Ovary (tissue), 9 donors: Measurements from ENCODE around the gene MBP. TPM values are rescaled to one million over a fixed set of nuclear protein-coding genes. Genes with fewer than 3 reads are reported as not detected.

ENCODE experiments used
- DNase-seq, 5 donors: peaks; one replicate each; pipeline ENCODE4 v3.0.0-alpha.2; 2019 to 2020
- H3K27ac ChIP-seq, 2 donors: fragments of 200-600 bp; one replicate each; pipeline versions ENCODE4 v1.5.1 to v1.8.0; 2019 to 2022
- H3K27me3 ChIP-seq: fragments of 200-600 bp; one replicate; pipeline ENCODE4 v1.8.0; 2022
- H3K36me3 ChIP-seq: fragments of 200-600 bp; sonication (generic); one replicate; pipeline ENCODE4 v1.5.1; 2019
- H3K4me1 ChIP-seq: one replicate; pipeline ENCODE4 v1.8.1; 2013; ENCODE audit warnings: mild to moderate bottlenecking, moderate library complexity; ENCODE audit not compliant: insufficient read depth
- H3K4me3 ChIP-seq: fragments of 200-600 bp; sonication (generic); one replicate; pipeline ENCODE4 v1.5.1; 2017
- H3K9me3 ChIP-seq, 2 donors: fragments of 200-600 bp in 1 of 2; sonication (generic) in 1 of 2; one replicate each; pipeline versions ENCODE4 v1.5.1 to v1.8.1; 2013 to 2019; ENCODE audit warnings: mild to moderate bottlenecking in 1 of 2, moderate library complexity in 1 of 2
- EP300 ChIP-seq: sonication (generic); formaldehyde crosslinking; IDR thresholded peaks from one replicate; pipeline ENCODE4 v1.6.1; 2017; ENCODE audit warnings: antibody characterized with exemption
- POLR2A ChIP-seq: fragments of 450-650 bp; IDR thresholded peaks from one replicate; pipeline ENCODE4 v1.6.1; 2017; ENCODE audit warnings: antibody characterized with exemption, mild to moderate bottlenecking, moderate library complexity
- WGBS, 3 donors: extraction: QIAGEN DNeasy Blood & Tissue Kit in 1 of 3; methylation state at CpG; one replicate each; pipeline versions ENCODE4 v1.1.5 to v1.1.7; 2013 to 2017; 5-methylcytosine and 5-hydroxymethylcytosine counted together
- intact Hi-C, 4 donors: fragments of 100-400 bp; cut with DNase I; formaldehyde crosslinking; loops; one replicate each; pipeline versions ENCODE4 v1.11.0 to v1.15.1; 2022 to 2023
- polyA plus RNA-seq, 2 donors: library from polyadenylated mRNA; stranded (reverse); fragments of 200-250 nt in 1 of 2; fragments of 350-450 nt in 1 of 2; fragmentation: Illumina TruSeq in 1 of 2; extraction: RNeasy Lipid Tissue Mini Kit (QIAGEN cat#74804) in 1 of 2; gene quantifications; one replicate each; pipeline ENCODE4 v1.2.3, GENCODE V29; 2013 to 2014
- total RNA-seq, 7 donors: library from RNA; depleted of rRNA in 2 of 7; stranded (reverse); fragments of >200 nt in 2 of 7; fragmentation: NEBNext Ultra II Directional in 3 of 7; extraction: Animal tissue kit (Norgen Biotek cat#: 25700) in 3 of 7; gene quantifications; one replicate each; pipeline versions ENCODE4 v1.1.0 to v1.2.4, GENCODE V29; 2016 to 2023
- TF ChIP-seq, protein P1 (sequence below), 3 donors: fragments of 450-650 bp in 2 of 3; fragments of 200-600 bp in 1 of 3; IDR thresholded peaks; one replicate each; pipeline versions ENCODE4 v1.5.1 to v1.8.0; 2016 to 2022; ENCODE audit warnings: antibody characterized with exemption in 3 of 3, mild to moderate bottlenecking in 1 of 3
- donor health status: DM: no; HTN: no; CAD: no; lungs with moderate emphysema.
- donor health status: DM: no; HTN: no; CAD: no.
- donor health status: Bipolar disorder and iron deficiency.
- donor health status: DM: yes; HTN: yes; CAD: no.
- donor health status: DM: no; HTN: no; CAD: no.
- donor health status: DM: yes; HTN: yes; CAD: no.

The MBP gene
- total and polyA plus RNA-seq, 9 donors, result 7.1 to 38.2 (median 23.2) TPM

- DNase-seq, result no peak
- intact Hi-C loops, result no loop called here
- no peaks in the 10 kb centered on the region for H3K36me3 ChIP-seq
- H3K27ac ChIP-seq, result no peak overlapping the region
- no peaks in the 10 kb centered on the region for H3K9me3 ChIP-seq
- H3K4me3 ChIP-seq, result no peak overlapping the region
- H3K27me3 ChIP-seq, result no peaks in the 10 kb centered on the region
- TF ChIP-seq EP300 (no peak), POLR2A (no peak)
- TF ChIP-seq, protein P1, sequence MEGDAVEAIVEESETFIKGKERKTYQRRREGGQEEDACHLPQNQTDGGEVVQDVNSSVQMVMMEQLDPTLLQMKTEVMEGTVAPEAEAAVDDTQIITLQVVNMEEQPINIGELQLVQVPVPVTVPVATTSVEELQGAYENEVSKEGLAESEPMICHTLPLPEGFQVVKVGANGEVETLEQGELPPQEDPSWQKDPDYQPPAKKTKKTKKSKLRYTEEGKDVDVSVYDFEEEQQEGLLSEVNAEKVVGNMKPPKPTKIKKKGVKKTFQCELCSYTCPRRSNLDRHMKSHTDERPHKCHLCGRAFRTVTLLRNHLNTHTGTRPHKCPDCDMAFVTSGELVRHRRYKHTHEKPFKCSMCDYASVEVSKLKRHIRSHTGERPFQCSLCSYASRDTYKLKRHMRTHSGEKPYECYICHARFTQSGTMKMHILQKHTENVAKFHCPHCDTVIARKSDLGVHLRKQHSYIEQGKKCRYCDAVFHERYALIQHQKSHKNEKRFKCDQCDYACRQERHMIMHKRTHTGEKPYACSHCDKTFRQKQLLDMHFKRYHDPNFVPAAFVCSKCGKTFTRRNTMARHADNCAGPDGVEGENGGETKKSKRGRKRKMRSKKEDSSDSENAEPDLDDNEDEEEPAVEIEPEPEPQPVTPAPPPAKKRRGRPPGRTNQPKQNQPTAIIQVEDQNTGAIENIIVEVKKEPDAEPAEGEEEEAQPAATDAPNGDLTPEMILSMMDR (IDR thresholded peaks at IDR 0.05), result no peak
- WGBS, 3 donors, result 74 to 82% (median 79%) methylated on average over 19 of the region's 19 CpGs
- H3K4me1 ChIP-seq, result peaks cover 4% of the 10 kb centered on the region
Measured at GRCh38 chr18:77032181-77032701, 100.3 kb downstream of the MBP start.

DNA sequence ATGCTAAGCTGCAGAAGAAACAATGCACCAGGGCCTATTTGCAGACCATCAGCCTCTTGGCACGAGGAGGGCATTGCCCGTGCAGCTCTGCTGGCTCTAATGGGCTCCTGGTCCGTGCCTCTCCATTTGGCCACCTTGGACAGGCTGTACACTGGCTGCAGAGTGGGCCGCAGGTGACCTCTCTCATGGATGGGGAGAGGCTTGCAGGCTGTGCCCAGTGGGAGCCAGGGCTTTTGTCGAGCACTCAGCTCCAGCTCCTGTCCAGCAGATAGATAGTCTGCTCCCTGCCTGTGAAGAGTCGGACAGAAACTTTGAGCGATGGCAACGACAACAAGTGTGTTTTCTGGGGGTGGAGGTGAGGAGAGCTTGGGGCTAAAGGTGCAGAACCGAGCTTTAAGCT is 100.9 kb downstream of the MBP start:
- no peak for DNase-seq
- intact Hi-C loops, result no loop called here
- no peak overlapping the region for H3K4me3 ChIP-seq
- H3K27ac ChIP-seq, result no peak overlapping the region
- no peaks in the 10 kb centered on the region for H3K27me3 ChIP-seq
- H3K4me1 ChIP-seq, result peaks cover 4% of the 10 kb centered on the region
- TF ChIP-seq, protein P1 (IDR thresholded peaks at IDR 0.05), result no peak
- TF ChIP-seq EP300, result no peak
- TF ChIP-seq POLR2A, result no peak
- H3K36me3 ChIP-seq, result no peaks in the 10 kb centered on the region
- H3K9me3 ChIP-seq, result no peaks in the 10 kb centered on the region
- WGBS, 3 donors, result 91 to 94% (median 91%) methylated on average over 9 of the region's 9 CpGs

DNA sequence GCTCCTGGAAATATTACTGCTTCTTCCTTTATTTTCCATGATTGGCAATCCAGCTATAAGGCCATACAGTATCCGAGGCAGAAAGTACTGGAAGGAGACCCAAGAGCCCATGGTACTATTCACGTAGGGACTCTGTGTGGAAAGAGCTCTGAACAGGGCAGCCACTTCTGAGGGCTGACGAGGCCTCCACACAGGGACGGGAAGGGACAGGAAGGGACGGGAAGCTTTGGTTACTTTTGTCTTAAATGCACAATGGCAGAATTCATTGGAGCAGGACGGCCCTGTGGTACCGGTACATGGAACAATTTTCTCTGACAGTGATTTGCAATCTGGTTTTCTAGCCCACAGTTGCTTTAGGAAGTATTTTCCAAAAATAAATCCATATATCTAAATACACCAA is 102.4 kb downstream of the MBP start:
- intact Hi-C loops, result no loop called here
- DNase-seq, result no peak

DNA sequence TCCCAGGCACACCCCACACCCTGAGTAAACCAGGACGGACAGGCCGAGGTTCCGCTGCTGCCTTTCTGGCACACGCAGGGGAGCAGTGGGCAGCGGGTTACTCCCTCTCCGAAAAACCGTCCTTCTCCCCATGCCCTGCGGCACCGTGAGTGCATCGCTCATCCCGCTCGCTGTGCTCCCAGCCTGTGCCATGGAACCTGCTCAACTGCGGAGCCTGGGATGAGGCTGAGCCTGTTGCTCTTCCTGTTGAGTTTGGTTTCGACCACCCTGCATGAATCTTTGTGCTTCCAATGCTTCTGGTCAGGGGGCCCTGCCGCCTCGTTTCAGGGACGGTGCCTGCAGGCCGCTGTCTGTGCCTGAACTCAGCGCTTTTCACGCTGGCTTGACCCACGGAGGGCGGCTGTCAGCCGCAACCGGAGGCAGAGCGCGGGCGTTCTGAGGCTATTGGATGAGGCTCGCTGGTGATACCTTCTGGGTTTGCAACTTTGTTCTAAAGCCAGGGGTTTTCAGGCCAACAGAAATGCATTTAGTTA is 106.7 kb downstream of the MBP start:
- DNase-seq, result no peak
- WGBS, 3 donors, result 96 to 97% (median 96%) methylated on average over 28 of the region's 28 CpGs
- H3K27me3 ChIP-seq, result no peaks in the 10 kb centered on the region
- no peaks in the 10 kb centered on the region for H3K9me3 ChIP-seq
- no peaks in the 10 kb centered on the region for H3K4me1 ChIP-seq
- H3K27ac ChIP-seq, result no peak overlapping the region
- no peaks in the 10 kb centered on the region for H3K36me3 ChIP-seq
- no peak overlapping the region for H3K4me3 ChIP-seq
- TF ChIP-seq, protein P1 (IDR thresholded peaks at IDR 0.05), result no peak
- TF ChIP-seq POLR2A, result no peak
- intact Hi-C loops, result no loop called here

More for the DNA sequence above, 102.4 kb downstream of the MBP start:
- peaks cover 2% of the 10 kb centered on the region for H3K4me1 ChIP-seq
- no peaks in the 10 kb centered on the region for H3K27me3 ChIP-seq
- WGBS, 3 donors, result 92 to 94% (median 94%) methylated on average over 7 of the region's 7 CpGs
- no peaks in the 10 kb centered on the region for H3K9me3 ChIP-seq
- H3K27ac ChIP-seq, result no peak overlapping the region
- H3K36me3 ChIP-seq, result no peaks in the 10 kb centered on the region
- TF ChIP-seq EP300, result no peak
- TF ChIP-seq POLR2A, result no peak
- TF ChIP-seq, protein P1 (IDR thresholded peaks at IDR 0.05), result no peak
- no peak overlapping the region for H3K4me3 ChIP-seq
